ENCODE measurements around the gene PDS5A. TPM values are rescaled to one million over a fixed set of nuclear protein-coding genes. Genes with fewer than 3 reads are reported as not detected.
"Not testable (repeated sequence)": the region's sequence is repeated elsewhere in the genome, so short reads cannot be mapped to it uniquely, and the experiment has no call there.

Gene PDS5A
- total and polyA plus RNA-seq, 2 donors from 2014 or later: 13.1 to 59.8 TPM

GRCh38 chr4:39976141-39976944, 1.4 kb downstream of the PDS5A start:
- DNase-seq: peak; percentile 85 to 95 (median 87)
- peak overlapping the region; percentile 50 to 81 (median 65) for H3K4me3 ChIP-seq (ENCODE audit: low read length in 3 of 3)
- H3K27ac ChIP-seq (ENCODE audit: low read depth in 2 of 2, low read length in 2 of 2): peak overlapping the region; percentile 86 to 89
- H3K9ac ChIP-seq (ENCODE audit: low read length in 3 of 3): peak overlapping the region; percentile 43 to 99 (median 71)
- H3K4me1 ChIP-seq (ENCODE audit: control insufficient read depth in 2 of 3, insufficient read depth in 2 of 3, low read depth in 1 of 3, low read length in 3 of 3): peaks cover 0 to 9% (median 5%) of the 10 kb centered on the region in 3 donors
- H3K9me3 ChIP-seq (ENCODE audit: control insufficient read depth in 2 of 3, insufficient read depth in 1 of 3, low read length in 3 of 3): no peaks in the 10 kb centered on the region
- no peaks in the 10 kb centered on the region for H3K27me3 ChIP-seq (ENCODE audit: control insufficient read depth, insufficient read depth, low read length)
- peak; percentile 86 for TF ChIP-seq CTCF (IDR thresholded peaks at IDR 0.05; ENCODE audit: borderline replicate concordance, extremely low read depth, insufficient read depth)
- intact Hi-C loops (cut with DNase I): no loop called here
- FAIRE-seq: no peak
- peaks cover 0 to 7% (median 6%) of the 10 kb centered on the region in 3 donors for H3K36me3 ChIP-seq (ENCODE audit: control insufficient read depth in 2 of 3, insufficient read depth in 3 of 3, low read length in 3 of 3)

- peaks cover 0 to 11% (median 9%) of the 10 kb centered on the region in 3 donors for H3K4me1 ChIP-seq (ENCODE audit: control insufficient read depth in 2 of 3, insufficient read depth in 2 of 3, low read depth in 1 of 3, low read length in 3 of 3)
- H3K9me3 ChIP-seq (ENCODE audit: control insufficient read depth in 2 of 3, insufficient read depth in 1 of 3, low read length in 3 of 3): no peaks in the 10 kb centered on the region
- H3K9ac ChIP-seq (ENCODE audit: low read length in 3 of 3): peak overlapping the region in 2 of 3 donors; percentile 43 to 99
- peaks cover 0 to 7% (median 6%) of the 10 kb centered on the region in 3 donors for H3K36me3 ChIP-seq (ENCODE audit: control insufficient read depth in 2 of 3, insufficient read depth in 3 of 3, low read length in 3 of 3)
- no peak overlapping the region for H3K27ac ChIP-seq (ENCODE audit: low read depth in 2 of 2, low read length in 2 of 2)
- TF ChIP-seq CTCF (IDR thresholded peaks at IDR 0.05; ENCODE audit: borderline replicate concordance, extremely low read depth, insufficient read depth): no peak
- H3K27me3 ChIP-seq (ENCODE audit: control insufficient read depth, insufficient read depth, low read length): no peaks in the 10 kb centered on the region
- H3K4me3 ChIP-seq (ENCODE audit: low read length in 3 of 3): peak overlapping the region; percentile 9 to 65 (median 50)
- intact Hi-C loops (cut with DNase I): no loop called here
- FAIRE-seq (no peak), DNase-seq (no peak)
Observed at GRCh38 chr4:39975488-39976089, 2.1 kb downstream of the PDS5A start.

- not testable (repeated sequence) for FAIRE-seq
Observed at GRCh38 chr4:39973052-39973451, 4.7 kb downstream of the PDS5A start.

More at GRCh38 chr4:39973052-39973451, 4.7 kb downstream of the PDS5A start:
- H3K27me3 ChIP-seq (ENCODE audit: control insufficient read depth, insufficient read depth, low read length); H3K27ac ChIP-seq (ENCODE audit: low read depth in 2 of 2, low read length in 2 of 2); DNase-seq; H3K9ac ChIP-seq (ENCODE audit: low read length in 3 of 3); H3K36me3 ChIP-seq (ENCODE audit: control insufficient read depth in 2 of 3, insufficient read depth in 3 of 3, low read length in 3 of 3); H3K9me3 ChIP-seq (ENCODE audit: control insufficient read depth in 2 of 3, insufficient read depth in 1 of 3, low read length in 3 of 3); H3K4me3 ChIP-seq (ENCODE audit: low read length in 3 of 3); intact Hi-C loops (cut with DNase I): not testable (repeated sequence)
- H3K4me1 ChIP-seq (ENCODE audit: control insufficient read depth in 2 of 3, insufficient read depth in 2 of 3, low read depth in 1 of 3, low read length in 3 of 3): peaks cover 0 to 15% (median 15%) of the 10 kb centered on the region in 3 donors

Measured in kidney (tissue), 14 donors.